ENCODE data around the gene STAC3. TPM values are rescaled to one million over a fixed set of nuclear protein-coding genes. Genes with fewer than 3 reads are reported as not detected.

Gene STAC3
- polyA plus RNA-seq, 2 of the 4 experiments (the other 2 are of a cell fraction): 0.40 to 0.43 TPM

DNA sequence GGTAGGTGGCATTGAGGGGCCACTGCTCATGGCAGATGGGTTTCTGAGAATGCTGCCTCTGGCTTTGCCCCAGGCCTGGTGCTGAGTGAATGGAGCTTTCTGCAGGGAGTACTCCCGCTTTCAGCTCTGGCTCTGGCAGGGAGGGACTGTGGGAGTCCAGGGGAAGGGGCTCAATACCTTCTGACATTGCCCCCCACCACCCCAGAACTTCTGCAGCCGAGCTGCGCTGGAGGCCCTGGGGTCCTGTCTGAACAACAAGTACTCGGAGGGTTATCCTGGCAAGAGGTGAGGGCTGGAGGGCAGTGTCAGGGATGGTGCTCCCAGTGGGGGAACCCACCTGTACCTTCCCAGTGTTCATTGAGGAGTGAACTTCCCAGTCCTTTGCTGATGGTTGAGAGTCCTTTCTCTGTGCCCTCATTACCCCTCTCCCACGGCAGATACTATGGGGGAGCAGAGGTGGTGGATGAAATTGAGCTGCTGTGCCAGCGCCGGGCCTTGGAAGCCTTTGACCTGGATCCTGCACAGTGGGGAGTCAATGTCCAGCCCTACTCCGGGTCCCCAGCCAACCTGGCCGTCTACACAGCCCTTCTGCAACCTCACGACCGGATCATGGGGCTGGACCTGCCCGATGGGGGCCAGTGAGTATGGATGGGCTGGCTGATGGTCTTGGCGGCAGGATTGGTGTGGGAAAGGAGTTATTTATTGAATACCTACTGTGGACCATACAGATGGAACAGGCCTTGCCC lies 19.5 kb downstream of the STAC3 start:
- FAIRE-seq (no peak), ATAC-seq (no peak), DNase-seq (ENCODE audit: low read depth in 1 of 2, low spot score in 1 of 2) (no peak)
- TF ChIP-seq CHD4 (IDR thresholded peaks at IDR 0.05; ENCODE audit: borderline replicate concordance): no peak
- no peak for TF ChIP-seq NFE2L2 (conservative IDR thresholded peaks at IDR 0.05; ENCODE audit: low read length)
- no peak for TF ChIP-seq BHLHE40 (IDR thresholded peaks at IDR 0.05; ENCODE audit: low read depth, low read length)
- TF ChIP-seq, protein P1, sequence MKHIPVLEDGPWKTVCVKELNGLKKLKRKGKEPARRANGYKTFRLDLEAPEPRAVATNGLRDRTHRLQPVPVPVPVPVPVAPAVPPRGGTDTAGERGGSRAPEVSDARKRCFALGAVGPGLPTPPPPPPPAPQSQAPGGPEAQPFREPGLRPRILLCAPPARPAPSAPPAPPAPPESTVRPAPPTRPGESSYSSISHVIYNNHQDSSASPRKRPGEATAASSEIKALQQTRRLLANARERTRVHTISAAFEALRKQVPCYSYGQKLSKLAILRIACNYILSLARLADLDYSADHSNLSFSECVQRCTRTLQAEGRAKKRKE (CRISPR knock-in tag; IDR thresholded peaks at IDR 0.05; ENCODE audit: low read depth): no peak
- TF ChIP-seq MAFK (IDR thresholded peaks at IDR 0.05; ENCODE audit: partially characterized antibody): no peak
- TF ChIP-seq ZFP36 (IDR thresholded peaks at IDR 0.05; ENCODE audit: borderline replicate concordance, partially characterized antibody): no peak
- no peak for TF ChIP-seq KDM5A (IDR thresholded peaks at IDR 0.05)
- TF ChIP-seq FOXS1 (CRISPR knock-in tag; IDR thresholded peaks at IDR 0.05): no peak
- TF ChIP-seq ZSCAN20 (CRISPR knock-in tag; IDR thresholded peaks at IDR 0.05): no peak
- TF ChIP-seq FOSB (CRISPR knock-in tag; IDR thresholded peaks at IDR 0.05): no peak
- no peak for TF ChIP-seq HOXA7 (CRISPR knock-in tag; IDR thresholded peaks at IDR 0.05)
- TF ChIP-seq HOXB13 (CRISPR knock-in tag; IDR thresholded peaks at IDR 0.05; ENCODE audit: low read depth): no peak
- TF ChIP-seq HMGXB4 (CRISPR knock-in tag; IDR thresholded peaks at IDR 0.05; ENCODE audit: borderline replicate concordance): no peak
- H3K4me2 ChIP-seq: peak overlapping the region; percentile 98
- peak overlapping the region; percentile 78; the same call in 2 of the 3 replicates for H3K4me3 ChIP-seq
- peak overlapping the region; percentile 82 to 95; a peak in 3 of 6 replicates for H3K27ac ChIP-seq
- H3K4me1 ChIP-seq: peaks cover 12% of the 10 kb centered on the region; the same call in 2 of the 3 replicates
- no peaks in the 10 kb centered on the region for H3K9me3 ChIP-seq
- ChIA-PET POLR2A (no interaction called here), CTCF (interaction anchor here (0.7 to 26.5 kb wide), 5 partner anchors 10 to 107 kb away, joined by 3 to 615 read pairs (median 3); partner anchors contain the start of gene NXPH4)
- WGBS (ENCODE audit: missing lambda C conversion rate): 90% methylated on average over 10 of the region's 13 CpGs

GRCh38 chr12:57230381-57231155 lies 20.4 kb downstream of the STAC3 start:
- DNase-seq (ENCODE audit: low read depth in 1 of 2, low spot score in 1 of 2): no peak
- WGBS (ENCODE audit: missing lambda C conversion rate): 66% methylated on average over 10 of the region's 10 CpGs
- Histone ChIP-seq H3K4me2 (peak overlapping the region; percentile 98), H3K9me3 (no peaks in the 10 kb centered on the region), H3K4me3 (peak overlapping the region; percentile 78), H3K27ac (peak overlapping the region; percentile 82 to 95), H3K4me1 (peaks cover 12% of the 10 kb centered on the region; the same call in 2 of the 3 replicates)
- TF ChIP-seq, protein P2, sequence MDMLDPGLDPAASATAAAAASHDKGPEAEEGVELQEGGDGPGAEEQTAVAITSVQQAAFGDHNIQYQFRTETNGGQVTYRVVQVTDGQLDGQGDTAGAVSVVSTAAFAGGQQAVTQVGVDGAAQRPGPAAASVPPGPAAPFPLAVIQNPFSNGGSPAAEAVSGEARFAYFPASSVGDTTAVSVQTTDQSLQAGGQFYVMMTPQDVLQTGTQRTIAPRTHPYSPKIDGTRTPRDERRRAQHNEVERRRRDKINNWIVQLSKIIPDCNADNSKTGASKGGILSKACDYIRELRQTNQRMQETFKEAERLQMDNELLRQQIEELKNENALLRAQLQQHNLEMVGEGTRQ (IDR thresholded peaks at IDR 0.05): no peak
- no peak for TF ChIP-seq RAD21 (conservative IDR thresholded peaks at IDR 0.05 in 1 of 2, IDR thresholded peaks at IDR 0.05 in 1 of 2)
- TF ChIP-seq KDM5A (IDR thresholded peaks at IDR 0.05): no peak
- TF ChIP-seq CBX8 (IDR thresholded peaks at IDR 0.05): no peak
- no peak for TF ChIP-seq HDAC2 (IDR thresholded peaks at IDR 0.05)
- TF ChIP-seq HEYL (CRISPR knock-in tag; IDR thresholded peaks at IDR 0.05): no peak
- TF ChIP-seq ZNF302 (CRISPR knock-in tag; IDR thresholded peaks at IDR 0.05): no peak
- TF ChIP-seq CEBPB (IDR thresholded peaks at IDR 0.05): no peak
- TF ChIP-seq ZC3H11A (IDR thresholded peaks at IDR 0.05): no peak
- TF ChIP-seq NFE2L2 (conservative IDR thresholded peaks at IDR 0.05; ENCODE audit: low read length): no peak
- TF ChIP-seq POLR2A (IDR thresholded peaks at IDR 0.05; ENCODE audit: low read length): no peak
- TF ChIP-seq JUN (IDR thresholded peaks at IDR 0.05): no peak
- no peak for TF ChIP-seq RCOR1 (IDR thresholded peaks at IDR 0.05; ENCODE audit: low read depth, low read length)
- no peak for TF ChIP-seq NR3C1 (IDR thresholded peaks at IDR 0.05)
- no peak for TF ChIP-seq JUNB (IDR thresholded peaks at IDR 0.05)
- no peak for TF ChIP-seq TP53 (CRISPR knock-in tag; IDR thresholded peaks at IDR 0.05)
- TF ChIP-seq RARB (CRISPR knock-in tag; IDR thresholded peaks at IDR 0.05): no peak
- POLR2A ChIA-PET: interaction anchor here (0.6 to 2.6 kb wide), 3 partner anchors 9 to 541 kb away, joined by 4 to 20 read pairs (median 6); no protein-coding TSS in a partner anchor
- no peak for ATAC-seq
- no peak for FAIRE-seq
- CTCF ChIA-PET: interaction anchor here (0.7 to 26.5 kb wide), 10 partner anchors 11 to 354 kb away, joined by 3 to 615 read pairs (median 3); partner anchors contain the start of gene NXPH4
